Right lung (tissue), 5 donors: Measurements from ENCODE around the gene SMIM35. TPM values are rescaled to one million over a fixed set of nuclear protein-coding genes. Genes with fewer than 3 reads are reported as not detected.
"Not testable (repeated sequence)": the region's sequence is repeated elsewhere in the genome, so short reads cannot be mapped to it uniquely, and the experiment has no call there.

Experiments
- DNase-seq, 2 donors: peaks; one replicate each; pipeline ENCODE4 v3.0.0-alpha.2; 2013
- polyA plus RNA-seq, 5 donors: library from polyadenylated mRNA; unstranded; fragments of 120-200 nt; gene quantifications; one replicate each; pipeline versions ENCODE4 v1.2.1 to v1.2.3, GENCODE V29; 2013; ENCODE audit warnings: inconsistent platforms in 1 of 5, low replicate concordance in 1 of 5; ENCODE audit not compliant: insufficient read length in 5 of 5, insufficient read depth in 1 of 5

Gene SMIM35
- polyA plus RNA-seq, 5 donors, result 0.27 to 0.65 (median 0.40) TPM

- DNase-seq, result no peak
Measured at GRCh38 chr11:118081241-118081958, 5.4 kb downstream of the SMIM35 start.

- DNase-seq, result no peak
Measured at GRCh38 chr11:118080296-118080695, 6.5 kb downstream of the SMIM35 start.

GRCh38 chr11:118079491-118079890 is 7.3 kb downstream of the SMIM35 start:
- DNase-seq, result no peak

- DNase-seq, result no peak
Measured at GRCh38 chr11:118078911-118079411, 7.8 kb downstream of the SMIM35 start.

- DNase-seq, result peak; percentile 42 to 53
Measured at GRCh38 chr11:118076754-118077281, 9.9 kb downstream of the SMIM35 start, which contains the start of gene TMPRSS4. Gene TMPRSS4, plus strand, starts transcription at chr11:118077078. Its CDS starts 225 bp downstream, at chr11:118077303.

- DNase-seq, result no peak
Measured at GRCh38 chr11:118074785-118075184, 12.0 kb downstream of the SMIM35 start.

GRCh38 chr11:118074091-118074685 is 12.6 kb downstream of the SMIM35 start:
- DNase-seq, result no peak

- DNase-seq, result no peak
Measured at GRCh38 chr11:118073554-118073953, 13.2 kb downstream of the SMIM35 start.

- DNase-seq, result no peak
Measured at GRCh38 chr11:118071416-118072030, 15.2 kb downstream of the SMIM35 start.

- DNase-seq, result no peak
Measured at GRCh38 chr11:118068945-118069612, 17.7 kb downstream of the SMIM35 start.

GRCh38 chr11:118068206-118068944 is 18.4 kb downstream of the SMIM35 start:
- DNase-seq, result no peak

GRCh38 chr11:118067006-118067405 is 19.8 kb downstream of the SMIM35 start:
- no peak for DNase-seq

GRCh38 chr11:118065384-118065783 is 21.4 kb downstream of the SMIM35 start:
- no peak for DNase-seq

- DNase-seq, result no peak
Measured at GRCh38 chr11:118064956-118065355, 21.8 kb downstream of the SMIM35 start.

GRCh38 chr11:118062631-118063030 is 24.1 kb downstream of the SMIM35 start:
- DNase-seq, result not testable (repeated sequence)

- DNase-seq, result not testable (repeated sequence)
Measured at GRCh38 chr11:118062181-118062580, 24.6 kb downstream of the SMIM35 start.

GRCh38 chr11:118061586-118062125 is 25.1 kb downstream of the SMIM35 start:
- no peak for DNase-seq

- no peak for DNase-seq
Measured at GRCh38 chr11:118060869-118061268, 25.9 kb downstream of the SMIM35 start.

GRCh38 chr11:118060081-118060661 is 26.6 kb downstream of the SMIM35 start:
- DNase-seq, result no peak

GRCh38 chr11:118059246-118059940 is 27.4 kb downstream of the SMIM35 start:
- no peak for DNase-seq
